Measurements from ENCODE around the gene CEP85. TPM values are rescaled to one million over a fixed set of nuclear protein-coding genes. Genes with fewer than 3 reads are reported as not detected.
A peak's percentile ranks its signal among the peaks of the same experiment; 100 is the strongest.

The CEP85 gene
- total and polyA plus RNA-seq, 9 of the 15 experiments (the other 6 are each of a cell fraction or from before 2014, with no cell fraction given), result 42.1 to 140 (median 92.6) TPM

DNA sequence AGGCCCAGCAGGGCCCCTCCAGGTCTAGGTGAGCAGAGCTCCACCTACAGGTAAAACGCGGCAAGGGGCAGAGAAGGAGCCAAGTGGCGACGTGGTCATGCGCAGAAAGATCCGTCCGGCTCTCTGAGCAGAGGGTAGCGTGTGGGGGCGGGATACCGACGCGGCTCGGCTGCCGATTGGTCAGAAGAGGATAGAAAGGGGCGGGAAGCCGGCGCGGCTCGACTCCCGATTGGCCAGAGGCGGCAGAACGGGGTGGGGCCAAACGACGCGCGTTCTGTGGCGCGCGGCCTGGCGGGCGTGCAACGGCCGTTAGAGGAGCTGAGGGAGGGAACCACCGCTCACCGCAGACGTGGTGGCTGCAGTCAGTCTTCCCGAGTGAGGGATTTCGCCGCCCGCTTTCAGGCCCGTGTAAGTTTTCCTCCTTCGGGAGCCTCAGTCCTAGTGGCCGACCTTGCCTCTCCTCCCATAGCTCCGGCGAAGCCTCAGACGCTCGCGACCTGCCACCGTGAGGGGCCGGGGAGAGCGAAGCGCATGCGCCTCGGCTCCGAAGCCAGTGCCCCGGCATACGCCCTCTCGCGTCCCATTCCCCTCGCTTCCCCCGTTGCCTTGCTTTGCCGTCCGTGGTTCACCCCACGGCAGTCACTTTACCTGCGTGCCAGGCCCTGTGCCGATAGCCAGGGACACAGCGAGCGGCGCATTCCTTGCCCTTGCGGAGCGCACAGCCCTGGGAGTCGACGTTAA, at the start of gene CEP85 (continued):
- TF ChIP-seq, protein P1, sequence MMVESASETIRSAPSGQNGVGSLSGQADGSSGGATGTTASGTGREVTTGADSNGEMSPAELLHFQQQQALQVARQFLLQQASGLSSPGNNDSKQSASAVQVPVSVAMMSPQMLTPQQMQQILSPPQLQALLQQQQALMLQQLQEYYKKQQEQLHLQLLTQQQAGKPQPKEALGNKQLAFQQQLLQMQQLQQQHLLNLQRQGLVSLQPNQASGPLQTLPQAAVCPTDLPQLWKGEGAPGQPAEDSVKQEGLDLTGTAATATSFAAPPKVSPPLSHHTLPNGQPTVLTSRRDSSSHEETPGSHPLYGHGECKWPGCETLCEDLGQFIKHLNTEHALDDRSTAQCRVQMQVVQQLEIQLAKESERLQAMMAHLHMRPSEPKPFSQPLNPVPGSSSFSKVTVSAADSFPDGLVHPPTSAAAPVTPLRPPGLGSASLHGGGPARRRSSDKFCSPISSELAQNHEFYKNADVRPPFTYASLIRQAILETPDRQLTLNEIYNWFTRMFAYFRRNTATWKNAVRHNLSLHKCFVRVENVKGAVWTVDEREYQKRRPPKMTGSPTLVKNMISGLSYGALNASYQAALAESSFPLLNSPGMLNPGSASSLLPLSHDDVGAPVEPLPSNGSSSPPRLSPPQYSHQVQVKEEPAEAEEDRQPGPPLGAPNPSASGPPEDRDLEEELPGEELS (CRISPR knock-in tag; IDR thresholded peaks at IDR 0.05; ENCODE audit: borderline replicate concordance), result no peak
- no peak for TF ChIP-seq TRIM25 (IDR thresholded peaks at IDR 0.05; ENCODE audit: borderline replicate concordance)
- TF ChIP-seq, protein P2, sequence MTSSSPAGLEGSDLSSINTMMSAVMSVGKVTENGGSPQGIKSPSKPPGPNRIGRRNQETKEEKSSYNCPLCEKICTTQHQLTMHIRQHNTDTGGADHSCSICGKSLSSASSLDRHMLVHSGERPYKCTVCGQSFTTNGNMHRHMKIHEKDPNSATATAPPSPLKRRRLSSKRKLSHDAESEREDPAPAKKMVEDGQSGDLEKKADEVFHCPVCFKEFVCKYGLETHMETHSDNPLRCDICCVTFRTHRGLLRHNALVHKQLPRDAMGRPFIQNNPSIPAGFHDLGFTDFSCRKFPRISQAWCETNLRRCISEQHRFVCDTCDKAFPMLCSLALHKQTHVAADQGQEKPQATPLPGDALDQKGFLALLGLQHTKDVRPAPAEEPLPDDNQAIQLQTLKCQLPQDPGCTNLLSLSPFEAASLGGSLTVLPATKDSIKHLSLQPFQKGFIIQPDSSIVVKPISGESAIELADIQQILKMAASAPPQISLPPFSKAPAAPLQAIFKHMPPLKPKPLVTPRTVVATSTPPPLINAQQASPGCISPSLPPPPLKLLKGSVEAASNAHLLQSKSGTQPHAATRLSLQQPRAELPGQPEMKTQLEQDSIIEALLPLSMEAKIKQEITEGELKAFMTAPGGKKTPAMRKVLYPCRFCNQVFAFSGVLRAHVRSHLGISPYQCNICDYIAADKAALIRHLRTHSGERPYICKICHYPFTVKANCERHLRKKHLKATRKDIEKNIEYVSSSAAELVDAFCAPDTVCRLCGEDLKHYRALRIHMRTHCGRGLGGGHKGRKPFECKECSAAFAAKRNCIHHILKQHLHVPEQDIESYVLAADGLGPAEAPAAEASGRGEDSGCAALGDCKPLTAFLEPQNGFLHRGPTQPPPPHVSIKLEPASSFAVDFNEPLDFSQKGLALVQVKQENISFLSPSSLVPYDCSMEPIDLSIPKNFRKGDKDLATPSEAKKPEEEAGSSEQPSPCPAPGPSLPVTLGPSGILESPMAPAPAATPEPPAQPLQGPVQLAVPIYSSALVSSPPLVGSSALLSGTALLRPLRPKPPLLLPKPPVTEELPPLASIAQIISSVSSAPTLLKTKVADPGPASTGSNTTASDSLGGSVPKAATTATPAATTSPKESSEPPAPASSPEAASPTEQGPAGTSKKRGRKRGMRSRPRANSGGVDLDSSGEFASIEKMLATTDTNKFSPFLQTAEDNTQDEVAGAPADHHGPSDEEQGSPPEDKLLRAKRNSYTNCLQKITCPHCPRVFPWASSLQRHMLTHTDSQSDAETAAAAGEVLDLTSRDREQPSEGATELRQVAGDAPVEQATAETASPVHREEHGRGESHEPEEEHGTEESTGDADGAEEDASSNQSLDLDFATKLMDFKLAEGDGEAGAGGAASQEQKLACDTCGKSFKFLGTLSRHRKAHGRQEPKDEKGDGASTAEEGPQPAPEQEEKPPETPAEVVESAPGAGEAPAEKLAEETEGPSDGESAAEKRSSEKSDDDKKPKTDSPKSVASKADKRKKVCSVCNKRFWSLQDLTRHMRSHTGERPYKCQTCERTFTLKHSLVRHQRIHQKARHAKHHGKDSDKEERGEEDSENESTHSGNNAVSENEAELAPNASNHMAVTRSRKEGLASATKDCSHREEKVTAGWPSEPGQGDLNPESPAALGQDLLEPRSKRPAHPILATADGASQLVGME (CRISPR knock-in tag; IDR thresholded peaks at IDR 0.05), result peak; percentile 52
- TF ChIP-seq TCF15 (CRISPR knock-in tag; IDR thresholded peaks at IDR 0.05), result no peak
- no peak for TF ChIP-seq CSDE1 (IDR thresholded peaks at IDR 0.05)
- TF ChIP-seq RBFOX2 (IDR thresholded peaks at IDR 0.05; ENCODE audit: low read depth, low read length), result peak; percentile 98
- TF ChIP-seq MAFK (IDR thresholded peaks at IDR 0.05; ENCODE audit: low read length), result no peak
- TF ChIP-seq ERF (CRISPR knock-in tag; IDR thresholded peaks at IDR 0.05), result peak; percentile 89
- peak; percentile 89 for TF ChIP-seq POLR2AphosphoS5 (IDR thresholded peaks at IDR 0.05; ENCODE audit: control insufficient read depth, insufficient read depth, low read depth, low read length)
- no peak for TF ChIP-seq ZNF780A (CRISPR knock-in tag; IDR thresholded peaks at IDR 0.05)
- no peak for TF ChIP-seq YBX1 (IDR thresholded peaks at IDR 0.05)
- TF ChIP-seq, protein P3, sequence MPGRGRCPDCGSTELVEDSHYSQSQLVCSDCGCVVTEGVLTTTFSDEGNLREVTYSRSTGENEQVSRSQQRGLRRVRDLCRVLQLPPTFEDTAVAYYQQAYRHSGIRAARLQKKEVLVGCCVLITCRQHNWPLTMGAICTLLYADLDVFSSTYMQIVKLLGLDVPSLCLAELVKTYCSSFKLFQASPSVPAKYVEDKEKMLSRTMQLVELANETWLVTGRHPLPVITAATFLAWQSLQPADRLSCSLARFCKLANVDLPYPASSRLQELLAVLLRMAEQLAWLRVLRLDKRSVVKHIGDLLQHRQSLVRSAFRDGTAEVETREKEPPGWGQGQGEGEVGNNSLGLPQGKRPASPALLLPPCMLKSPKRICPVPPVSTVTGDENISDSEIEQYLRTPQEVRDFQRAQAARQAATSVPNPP (IDR thresholded peaks at IDR 0.05; ENCODE audit: borderline replicate concordance, insufficient read depth, insufficient read length), result no peak
- peak; percentile 85 for TF ChIP-seq RBBP5 (IDR thresholded peaks at IDR 0.05; ENCODE audit: borderline replicate concordance, insufficient read depth, low read length, poor library complexity, severe bottlenecking)
- no peak for TF ChIP-seq NR2F6 (CRISPR knock-in tag; IDR thresholded peaks at IDR 0.05)
- TF ChIP-seq ZNF324 (CRISPR knock-in tag; IDR thresholded peaks at IDR 0.05), result peak; percentile 39; the same call in 1 of the 2 replicates

All from K562 (cell line).